Measurements from ENCODE around the gene ADGRB3. TPM values are rescaled to one million over a fixed set of nuclear protein-coding genes. Genes with fewer than 3 reads are reported as not detected.
"Not testable (repeated sequence)": the region's sequence is repeated elsewhere in the genome, so short reads cannot be mapped to it uniquely, and the experiment has no call there.

Gene ADGRB3
- total and polyA plus RNA-seq, 10 of the 15 experiments (the other 5 are each of a cell fraction or from before 2014, with no cell fraction given), result 0.03 to 0.06 TPM; not detected in 8

DNA sequence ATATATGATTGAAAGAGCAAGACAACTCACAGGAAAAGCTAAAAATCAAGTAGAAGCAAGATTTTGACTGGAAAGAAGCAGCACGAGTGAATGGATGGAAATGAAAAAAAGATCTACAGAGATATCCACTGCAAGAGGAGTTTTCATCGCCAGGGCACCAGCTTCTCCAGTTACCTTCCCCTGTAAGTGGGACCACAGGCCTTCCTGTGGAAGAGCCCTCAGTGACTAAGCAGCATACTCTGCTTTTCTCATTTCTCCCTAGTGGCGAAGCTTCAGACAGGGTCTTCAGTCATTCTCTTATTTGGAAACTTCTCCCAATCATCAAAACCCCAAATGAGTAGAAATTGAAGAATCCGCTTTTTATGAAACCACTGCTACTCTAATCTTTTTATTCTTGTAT lies 40.5 kb downstream of the ADGRB3 start:
- no peaks in the 10 kb centered on the region for H3K36me3 ChIP-seq (ENCODE audit: control insufficient read depth in 2 of 2, insufficient read depth in 2 of 2, low read length in 1 of 2)
- H3K4me3 ChIP-seq, result no peak overlapping the region
- no peak overlapping the region for H3K9ac ChIP-seq (ENCODE audit: control insufficient read depth, insufficient read depth, low read length)
- no peak overlapping the region for H3K4me2 ChIP-seq (ENCODE audit: control insufficient read depth, insufficient read depth)
- H4K20me1 ChIP-seq (ENCODE audit: control insufficient read depth, insufficient read depth), result no peaks in the 10 kb centered on the region
- FAIRE-seq (no peak), ATAC-seq (no peak), DNase-seq (ENCODE audit: low read depth, low spot score) (no peak)
- ChIA-PET POLR2A (interaction anchor here (0.7 kb wide), 1 partner anchor 11 kb away, joined by 3 read pairs; no protein-coding TSS in a partner anchor), SMC1A (ENCODE audit: uncharacterized antibody, unreplicated experiment) (no interaction called here), CTCF (no interaction called here), RAD21 (ENCODE audit: unreplicated experiment) (no interaction called here)
- H3K4me1 ChIP-seq (ENCODE audit: control insufficient read depth, insufficient read depth, low read length), result no peaks in the 10 kb centered on the region
- WGBS (ENCODE audit: insufficient coverage, insufficient replicate concordance, low lambda C conversion rate, missing lambda C conversion rate), result 26% methylated on average over 4 of the region's 4 CpGs
- no peaks in the 10 kb centered on the region for H3K27me3 ChIP-seq (replicated peaks in 1 of 2; ENCODE audit: control insufficient read depth in 2 of 2, insufficient read depth in 2 of 2, low read length in 1 of 2)
- no peak overlapping the region for H2AFZ ChIP-seq (ENCODE audit: control insufficient read depth, low read depth, low read length)
- in situ Hi-C loops (cut with MboI) (no loop called here), intact Hi-C loops (cut with micrococcal nuclease; ENCODE audit: unreplicated experiment) (no loop called here)
- no peak for TF ChIP-seq RAD21 (IDR thresholded peaks at IDR 0.05; ENCODE audit: insufficient read depth, low read depth, low read length)
- BruUV-seq (replicated peaks), result no TSS peak
- no peak overlapping the region for H3K27ac ChIP-seq (ENCODE audit: control insufficient read depth, insufficient read depth)
- no peaks in the 10 kb centered on the region for H3K79me2 ChIP-seq (ENCODE audit: control insufficient read depth, insufficient read depth, low read length)
- H3K9me3 ChIP-seq (replicated peaks; ENCODE audit: control insufficient read depth, insufficient read depth, low read length), result no peaks in the 10 kb centered on the region

- H3K79me2 ChIP-seq (ENCODE audit: control insufficient read depth, insufficient read depth, low read length); H3K4me1 ChIP-seq (ENCODE audit: control insufficient read depth, insufficient read depth, low read length); H3K4me3 ChIP-seq; H4K20me1 ChIP-seq (ENCODE audit: control insufficient read depth, insufficient read depth); H3K36me3 ChIP-seq (ENCODE audit: control insufficient read depth in 2 of 2, insufficient read depth in 2 of 2, low read length in 1 of 2); H3K27ac ChIP-seq (ENCODE audit: control insufficient read depth, insufficient read depth); H3K4me2 ChIP-seq (ENCODE audit: control insufficient read depth, insufficient read depth); DNase-seq (ENCODE audit: low read depth, low spot score); H2AFZ ChIP-seq (ENCODE audit: control insufficient read depth, low read depth, low read length); intact Hi-C loops (cut with micrococcal nuclease; ENCODE audit: unreplicated experiment); RAD21 ChIA-PET (ENCODE audit: unreplicated experiment); ATAC-seq; H3K9me3 ChIP-seq (replicated peaks; ENCODE audit: control insufficient read depth, insufficient read depth, low read length); H3K27me3 ChIP-seq (replicated peaks in 1 of 2; ENCODE audit: control insufficient read depth in 2 of 2, insufficient read depth in 2 of 2, low read length in 1 of 2); FAIRE-seq; BruUV-seq (replicated peaks); SMC1A ChIA-PET (ENCODE audit: uncharacterized antibody, unreplicated experiment); in situ Hi-C loops (cut with MboI); H3K9ac ChIP-seq (ENCODE audit: control insufficient read depth, insufficient read depth, low read length): not testable (repeated sequence)
- 59% methylated on average over 12 of the region's 16 CpGs for WGBS (ENCODE audit: insufficient coverage, insufficient replicate concordance, low lambda C conversion rate, missing lambda C conversion rate)
- POLR2A ChIA-PET, result interaction anchor here (0.7 to 1.0 kb wide), 2 partner anchors 12 to 103 kb away, joined by 3 to 7 read pairs; no protein-coding TSS in a partner anchor
- CTCF ChIA-PET, result interaction anchor here (1.0 kb wide), 1 partner anchor 35 kb away, joined by 5 read pairs; no protein-coding TSS in a partner anchor
These were observed 41.0 kb downstream of the ADGRB3 start for GRCh38 chr6:68676094-68676493.
